Mucosa of descending colon (tissue), 3 donors: ENCODE data around the gene CCDC134. TPM values are rescaled to one million over a fixed set of nuclear protein-coding genes. Genes with fewer than 3 reads are reported as not detected.

Source experiments
- ATAC-seq: fragments of 200-7000 bp; cut with Tn5 transposase; one replicate; pipeline ENCODE4 v1.9.1; 2020; ENCODE audit warnings: mild to moderate bottlenecking, moderate library complexity
- DNase-seq, 3 donors: peaks; one replicate each; pipeline ENCODE4 v3.0.0-alpha.2; 2020
- H3K36me3 ChIP-seq: fragments of 200-600 bp; one replicate; pipeline ENCODE4 v1.8.0; 2021; ENCODE audit warnings: low read depth, mild to moderate bottlenecking
- H3K4me1 ChIP-seq: fragments of 200-600 bp; one replicate; pipeline ENCODE4 v1.8.0; 2021; ENCODE audit warnings: low read depth, mild to moderate bottlenecking
- H3K4me3 ChIP-seq: fragments of 200-600 bp; one replicate; pipeline ENCODE4 v1.8.0; 2021; ENCODE audit warnings: mild to moderate bottlenecking
- H3K9me3 ChIP-seq: fragments of 200-600 bp; one replicate; pipeline ENCODE4 v1.8.0; 2021; ENCODE audit warnings: mild to moderate bottlenecking
- intact Hi-C, 2 donors: fragments of 100-400 bp; cut with DNase I in 1 of 2; cut with micrococcal nuclease in 1 of 2; formaldehyde crosslinking; loops; one replicate each; pipeline versions ENCODE4 v1.11.0 to v1.11.1; 2022; cut with DNase I, micrococcal nuclease
- total RNA-seq, 3 donors: library from RNA; stranded (reverse); fragmentation: NEBNext Ultra II Directional in 2 of 3; extraction: Animal tissue kit (Norgen Biotek cat#: 25700) in 2 of 3; gene quantifications; one replicate each; pipeline versions ENCODE4 v1.2.1 to v1.2.4, GENCODE V29; 2021 to 2023
- TF ChIP-seq, protein P1 (sequence below): fragments of 200-600 bp; IDR thresholded peaks from one replicate; pipeline ENCODE4 v1.8.0; 2022; ENCODE audit warnings: antibody characterized with exemption, mild to moderate bottlenecking
- donor health status: DM: no; HTN: no; CAD: no; lungs with moderate emphysema.
- donor health status: DM: no; HTN: no; CAD: no.
- donor health status: DM: no; HTN: yes; CAD: no.

The CCDC134 gene
- total RNA-seq, 3 donors from 2014 or later: 9.2 to 11.6 (median 10.0) TPM

- H3K4me3 ChIP-seq: no peak overlapping the region
Measured at GRCh38 chr22:41801886-41802285, 1.4 kb downstream of the CCDC134 start.

GRCh38 chr22:41805639-41806038 lies 5.2 kb downstream of the CCDC134 start:
- intact Hi-C loops: loop anchor here in 1 of 2 donors (10.0 kb wide), 1 partner anchor 111 kb away; the partner anchor contains the start of gene MEI1
- no peaks in the 10 kb centered on the region for H3K9me3 ChIP-seq
- H3K36me3 ChIP-seq: no peaks in the 10 kb centered on the region
- DNase-seq: no peak
- TF ChIP-seq, protein P1, sequence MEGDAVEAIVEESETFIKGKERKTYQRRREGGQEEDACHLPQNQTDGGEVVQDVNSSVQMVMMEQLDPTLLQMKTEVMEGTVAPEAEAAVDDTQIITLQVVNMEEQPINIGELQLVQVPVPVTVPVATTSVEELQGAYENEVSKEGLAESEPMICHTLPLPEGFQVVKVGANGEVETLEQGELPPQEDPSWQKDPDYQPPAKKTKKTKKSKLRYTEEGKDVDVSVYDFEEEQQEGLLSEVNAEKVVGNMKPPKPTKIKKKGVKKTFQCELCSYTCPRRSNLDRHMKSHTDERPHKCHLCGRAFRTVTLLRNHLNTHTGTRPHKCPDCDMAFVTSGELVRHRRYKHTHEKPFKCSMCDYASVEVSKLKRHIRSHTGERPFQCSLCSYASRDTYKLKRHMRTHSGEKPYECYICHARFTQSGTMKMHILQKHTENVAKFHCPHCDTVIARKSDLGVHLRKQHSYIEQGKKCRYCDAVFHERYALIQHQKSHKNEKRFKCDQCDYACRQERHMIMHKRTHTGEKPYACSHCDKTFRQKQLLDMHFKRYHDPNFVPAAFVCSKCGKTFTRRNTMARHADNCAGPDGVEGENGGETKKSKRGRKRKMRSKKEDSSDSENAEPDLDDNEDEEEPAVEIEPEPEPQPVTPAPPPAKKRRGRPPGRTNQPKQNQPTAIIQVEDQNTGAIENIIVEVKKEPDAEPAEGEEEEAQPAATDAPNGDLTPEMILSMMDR: no peak
- peaks cover 11% of the 10 kb centered on the region for H3K4me1 ChIP-seq
- H3K4me3 ChIP-seq: no peak overlapping the region
- no peak for ATAC-seq

More at GRCh38 chr22:41801886-41802285, 1.4 kb downstream of the CCDC134 start:
- no peaks in the 10 kb centered on the region for H3K36me3 ChIP-seq
- H3K9me3 ChIP-seq: no peaks in the 10 kb centered on the region
- no peak for ATAC-seq
- no peak for DNase-seq
- intact Hi-C loops: loop anchor here in 1 of 2 donors (10.0 kb wide), 1 partner anchor 107 kb away; the partner anchor contains the start of gene MEI1
- TF ChIP-seq, protein P1: no peak
- H3K4me1 ChIP-seq: peaks cover 15% of the 10 kb centered on the region

- ATAC-seq (no peak), DNase-seq (no peak)
- intact Hi-C loops: loop anchor here in 1 of 2 donors (10.0 kb wide), 1 partner anchor 114 kb away; the partner anchor contains the start of gene MEI1
- no peaks in the 10 kb centered on the region for H3K36me3 ChIP-seq
- TF ChIP-seq, protein P1: no peak
- H3K4me1 ChIP-seq: no peaks in the 10 kb centered on the region
- H3K9me3 ChIP-seq: no peaks in the 10 kb centered on the region
- no peak overlapping the region for H3K4me3 ChIP-seq
Measured at GRCh38 chr22:41808400-41808799, 7.9 kb downstream of the CCDC134 start.

GRCh38 chr22:41810022-41810421 lies 9.5 kb downstream of the CCDC134 start:
- intact Hi-C loops: no loop called here
- TF ChIP-seq, protein P1: no peak
- Histone ChIP-seq H3K4me3 (no peak overlapping the region), H3K4me1 (no peaks in the 10 kb centered on the region), H3K36me3 (no peaks in the 10 kb centered on the region), H3K9me3 (no peaks in the 10 kb centered on the region)
- DNase-seq (no peak), ATAC-seq (no peak)

DNA sequence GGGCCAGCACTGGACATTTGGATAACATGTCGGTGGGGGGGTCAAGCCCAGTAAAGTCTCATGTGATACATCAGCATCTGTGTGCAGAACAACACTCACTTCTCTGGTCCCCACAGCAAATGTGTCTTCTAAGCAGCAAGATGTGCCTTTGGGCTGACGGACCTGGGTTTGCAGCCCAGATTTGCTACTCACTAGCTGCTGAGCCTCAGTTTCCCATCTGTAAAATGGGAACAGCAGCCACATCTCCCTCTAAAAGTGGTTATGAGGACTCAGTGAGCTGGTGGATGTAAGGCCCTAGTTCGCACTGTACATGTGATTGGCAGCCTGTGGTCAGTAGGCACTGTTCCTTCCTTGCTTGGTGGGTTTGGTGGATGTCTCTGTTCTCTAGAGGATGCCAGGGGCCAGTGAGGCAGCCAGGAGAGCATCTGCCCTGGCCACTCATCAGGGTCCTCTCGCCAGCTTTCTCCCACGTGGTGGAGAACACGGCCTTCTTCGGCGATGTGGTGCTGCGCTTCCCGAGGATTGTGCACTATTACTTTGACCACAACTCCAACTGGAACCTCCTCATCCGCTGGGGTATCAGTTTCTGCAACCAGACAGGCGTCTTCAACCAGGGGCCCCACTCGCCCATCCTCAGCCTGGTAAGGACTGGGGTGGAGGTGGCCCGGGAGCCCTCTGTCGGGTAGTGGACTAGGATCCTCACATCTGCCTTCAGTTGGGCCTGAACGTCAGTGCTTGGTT lies 12.5 kb downstream of the CCDC134 start:
- intact Hi-C loops: no loop called here

More for the DNA sequence above, 12.5 kb downstream of the CCDC134 start:
- TF ChIP-seq, protein P1: no peak
- Histone ChIP-seq H3K36me3 (no peaks in the 10 kb centered on the region), H3K4me3 (no peak overlapping the region), H3K9me3 (no peaks in the 10 kb centered on the region), H3K4me1 (no peaks in the 10 kb centered on the region)
- ATAC-seq: no peak
- no peak for DNase-seq
